Smooth muscle cell of the brain vasculature (primary cell): ENCODE data around the gene CC2D2B.
"Not testable (repeated sequence)": the region's sequence is repeated elsewhere in the genome, so short reads cannot be mapped to it uniquely, and the experiment has no call there.

ENCODE experiments used
- DNase-seq: peaks from one replicate; pipeline ENCODE4 v3.0.0-alpha.2; 2012; ENCODE audit warnings: low read depth, low spot score

Gene CC2D2B

DNA sequence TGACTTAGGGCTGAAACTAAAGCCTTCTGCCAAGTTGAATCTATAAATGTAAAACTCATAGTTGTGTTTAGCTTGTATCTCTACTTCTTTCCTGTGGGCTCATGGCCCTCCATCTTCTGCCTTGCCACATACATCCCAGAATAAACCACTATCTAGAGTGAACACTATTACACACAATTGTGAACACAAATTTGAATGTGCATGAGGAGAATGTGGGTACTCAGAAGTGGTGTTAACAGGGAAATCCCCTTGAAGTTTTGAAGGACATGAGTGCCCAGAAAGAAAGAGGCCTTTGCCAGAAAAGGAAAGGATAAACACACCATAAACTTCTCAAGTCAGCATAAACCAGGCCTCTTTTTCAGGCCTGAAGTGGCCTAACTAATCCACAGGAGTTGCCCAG, 115.4 kb downstream of the CC2D2B start:
- no peak for DNase-seq

DNA sequence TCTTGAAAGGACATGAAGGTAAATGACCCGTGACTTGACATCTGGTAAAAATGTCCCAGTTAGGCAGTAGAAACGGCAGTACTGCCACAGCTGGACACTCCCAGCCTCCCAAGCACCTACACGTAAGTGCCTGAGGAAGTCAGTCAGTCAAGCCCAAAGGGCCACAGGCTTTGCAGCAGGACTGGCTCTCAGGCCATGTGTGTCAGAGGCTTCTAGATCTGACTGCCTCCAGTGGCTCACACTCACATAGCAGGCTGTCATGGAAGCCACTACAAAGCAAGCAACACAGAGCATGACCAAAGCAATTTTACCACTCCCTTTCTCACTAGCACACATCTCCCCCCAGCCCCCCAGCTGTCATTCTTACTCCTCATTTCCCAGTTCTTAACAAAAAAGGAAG, 117.8 kb downstream of the CC2D2B start:
- no peak for DNase-seq

DNA sequence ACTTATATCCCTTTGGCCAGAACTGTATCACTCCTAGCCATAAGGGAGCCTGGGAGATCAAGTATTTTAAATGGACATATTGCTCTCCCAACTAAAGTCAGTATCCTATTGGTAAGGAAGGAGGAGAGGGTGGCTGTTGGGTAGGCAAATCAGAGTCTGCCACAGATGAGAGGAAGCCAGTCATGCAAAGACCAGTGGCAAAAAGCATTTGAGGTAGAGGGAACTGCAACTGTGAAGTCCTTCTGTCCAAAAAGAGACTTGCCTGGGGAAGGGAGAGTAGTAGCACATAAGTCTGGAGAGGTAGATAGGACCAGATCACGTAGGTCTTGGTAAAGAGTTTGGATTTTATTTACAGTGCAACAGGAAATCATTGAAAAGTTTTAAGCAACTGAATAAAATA, 126.8 kb downstream of the CC2D2B start:
- no peak for DNase-seq

DNA sequence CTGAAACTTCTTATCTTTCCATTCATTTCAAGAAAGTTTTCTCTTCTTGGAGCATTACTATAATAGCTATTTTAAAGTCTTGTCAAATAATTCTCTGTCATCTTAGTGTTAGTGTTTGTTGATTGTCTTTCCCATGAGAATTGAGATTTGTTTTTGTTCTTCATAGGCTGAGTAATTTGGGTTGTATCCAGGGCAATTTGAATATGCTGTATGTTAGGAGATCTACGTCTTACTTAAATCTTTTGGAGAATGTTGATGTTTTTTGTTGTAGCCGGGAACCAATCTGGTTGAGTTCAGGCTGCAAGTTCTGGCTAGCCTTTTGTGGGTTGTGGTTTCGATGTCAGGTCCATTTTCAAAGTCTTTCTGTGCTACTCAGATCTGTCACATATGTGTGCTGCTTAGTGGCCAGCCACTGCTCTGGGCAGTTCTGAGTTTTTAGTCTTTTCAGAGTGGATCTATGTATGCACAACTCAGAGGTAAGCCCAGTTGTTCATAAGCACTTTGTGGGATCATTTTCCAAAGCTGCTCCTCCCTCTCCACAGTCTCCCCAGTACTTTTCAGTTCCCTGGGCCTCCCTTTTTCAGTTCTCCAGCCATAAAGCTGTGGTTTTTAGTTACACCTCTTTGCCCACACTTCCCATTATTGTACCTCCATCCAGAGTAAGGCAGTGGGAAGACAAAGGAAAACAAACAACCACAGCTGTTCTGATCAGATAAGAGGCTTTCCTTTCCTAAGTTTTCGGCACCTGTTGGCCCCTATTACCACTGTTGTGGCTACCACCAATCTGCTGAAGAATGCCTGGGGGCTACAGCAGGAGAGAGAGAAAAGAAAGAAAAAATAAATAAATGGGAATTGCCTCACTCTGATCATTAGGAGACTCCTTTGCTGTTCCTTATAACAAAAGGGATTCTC, 131.0 kb downstream of the CC2D2B start:
- DNase-seq, result no peak

DNA sequence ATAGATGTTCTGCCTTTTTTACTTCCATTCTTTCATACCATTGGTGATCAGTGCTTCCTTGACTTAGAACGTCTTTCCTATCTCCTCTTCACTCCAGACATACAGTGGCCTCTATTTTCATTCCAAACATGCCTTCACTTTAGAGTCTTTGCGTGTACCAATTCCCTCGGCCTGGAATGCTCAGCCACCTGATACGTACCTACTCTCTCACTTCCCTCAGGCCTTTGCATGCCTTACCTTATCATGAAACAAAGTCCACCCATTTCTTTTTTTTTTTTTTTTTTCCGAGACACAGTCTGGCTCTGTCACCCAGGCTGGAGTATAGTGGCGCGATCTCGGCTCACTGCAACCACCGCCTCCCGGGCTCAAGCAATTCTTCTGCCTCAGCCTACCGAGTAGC, 133.4 kb downstream of the CC2D2B start:
- no peak for DNase-seq

DNA sequence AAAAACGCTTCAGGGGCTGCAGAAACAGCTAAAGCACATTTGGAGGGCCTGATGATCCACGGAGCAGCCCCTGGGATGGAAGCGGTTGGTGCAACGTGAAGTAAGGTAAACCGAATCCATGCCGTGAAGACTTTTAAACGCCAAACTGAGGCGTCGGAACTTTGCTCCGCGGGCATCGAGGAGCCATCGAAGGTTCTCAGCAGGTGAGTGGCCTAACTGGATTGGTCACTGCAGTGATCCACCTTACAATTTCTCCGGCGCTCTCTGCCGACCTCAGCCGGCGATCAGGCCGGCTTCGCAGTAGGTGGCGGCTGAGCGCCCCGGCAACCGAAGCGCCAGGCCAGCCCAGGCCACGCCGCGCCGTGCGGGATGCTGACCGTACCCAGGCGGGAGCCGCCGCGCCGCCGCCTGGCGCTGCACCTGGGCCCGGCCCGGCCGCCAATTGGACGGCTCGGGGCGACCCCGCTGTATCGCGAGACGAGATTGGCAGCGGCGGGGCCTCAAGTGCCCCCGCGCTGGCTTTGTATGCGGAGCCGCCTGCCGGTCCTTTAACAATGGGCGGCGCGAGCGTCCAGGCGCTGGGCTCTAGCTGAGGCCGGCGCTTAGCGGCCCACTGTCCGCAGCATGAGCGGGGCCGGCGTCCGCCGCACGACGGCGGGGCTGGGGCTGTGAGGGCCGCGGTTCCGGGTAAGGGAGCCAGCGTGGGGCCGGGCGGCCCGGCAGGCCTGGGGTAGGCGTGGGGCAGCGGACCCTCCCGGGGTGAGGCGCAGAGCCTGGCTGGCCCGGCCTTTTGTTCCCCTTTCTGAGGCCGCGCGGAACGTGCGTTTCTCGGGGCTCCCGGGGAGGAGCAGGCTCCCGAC, 135.5 kb downstream of the CC2D2B start, which contains the start of gene CCNJ:
CCNJ (plus strand) TSS at position 551 of the 860 bp plus-strand sequence. CDS start 811 bp downstream, outside the sequence.
- DNase-seq, result peak; percentile 61

DNA sequence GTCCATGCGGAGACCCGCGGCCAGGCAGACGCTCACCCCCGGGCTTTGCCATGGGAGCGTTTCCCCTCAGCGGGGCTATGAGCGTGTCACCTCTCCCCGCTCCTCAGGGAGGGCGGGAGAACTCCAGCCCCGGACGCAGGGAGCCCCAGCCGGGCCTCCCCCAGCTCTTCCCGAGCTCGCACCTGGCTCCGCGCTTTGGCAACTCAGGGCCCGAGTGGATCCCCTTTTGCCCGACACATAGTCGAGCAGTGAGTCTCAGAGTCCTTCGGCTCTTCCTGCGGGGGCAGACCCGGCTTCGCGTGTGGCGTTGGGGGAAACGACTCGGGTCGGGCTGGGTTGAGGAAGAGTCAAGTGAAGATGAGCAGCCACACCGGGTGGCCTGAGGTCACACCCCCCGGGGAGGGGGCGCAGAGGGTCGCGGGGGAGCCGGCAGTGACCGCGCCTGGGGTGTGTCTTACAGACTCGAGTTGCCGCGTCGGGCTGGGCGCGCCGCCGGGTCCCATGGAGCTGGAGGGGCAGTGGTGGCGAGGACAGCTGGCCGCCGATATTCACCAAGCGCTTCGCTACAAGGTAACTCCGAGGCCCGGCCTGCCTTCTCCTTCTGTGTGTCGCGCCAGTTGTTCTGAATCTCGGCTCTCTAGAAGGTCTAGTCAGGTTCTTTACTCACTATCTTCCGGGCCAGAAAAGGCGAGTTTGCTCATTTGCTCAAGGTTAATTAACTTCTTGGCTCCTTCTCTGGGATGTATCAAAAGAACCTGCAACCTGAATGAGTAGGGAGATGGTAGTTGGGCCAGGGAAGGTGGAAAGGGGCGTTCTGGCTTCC, 136.3 kb downstream of the CC2D2B start:
- no peak for DNase-seq

DNA sequence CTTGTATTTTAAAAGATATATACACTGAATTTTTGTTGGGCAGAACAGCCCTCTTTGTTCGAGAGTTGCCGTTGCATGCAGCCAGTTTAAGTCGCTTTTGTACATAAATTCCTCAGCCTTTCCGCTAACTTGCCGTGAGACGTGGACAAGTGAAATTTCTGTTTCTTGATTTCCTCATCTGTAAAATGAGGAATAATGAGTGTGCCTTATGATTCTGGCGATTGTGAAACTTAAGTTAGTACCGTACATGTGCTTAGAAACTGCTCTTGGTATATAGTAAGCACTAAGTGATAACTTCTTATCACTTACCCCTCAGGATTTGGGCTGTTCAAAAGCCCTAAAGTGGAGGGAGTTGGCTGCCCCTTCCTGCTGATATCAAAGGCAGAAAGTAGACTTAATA, 137.0 kb downstream of the CC2D2B start:
- DNase-seq, result no peak

DNA sequence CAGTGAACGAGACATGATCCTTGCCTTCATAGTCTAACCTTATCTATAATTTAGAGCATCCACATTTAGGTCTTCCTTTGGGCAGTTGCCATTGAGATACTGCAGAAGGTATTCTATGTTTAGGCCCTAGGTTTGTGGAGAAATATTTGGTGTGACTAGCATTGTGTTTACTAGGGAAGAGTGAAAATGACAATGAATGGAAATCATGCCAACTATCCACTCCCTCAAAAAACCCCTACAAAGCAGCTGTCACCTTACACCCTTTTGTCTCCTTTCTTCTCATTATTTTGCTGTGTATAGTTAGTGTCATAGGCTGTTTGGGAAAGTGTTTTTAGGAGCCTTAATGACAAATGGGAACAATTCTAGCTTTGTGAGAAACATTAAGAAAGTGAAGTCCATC, 138.8 kb downstream of the CC2D2B start:
- DNase-seq, result no peak

DNA sequence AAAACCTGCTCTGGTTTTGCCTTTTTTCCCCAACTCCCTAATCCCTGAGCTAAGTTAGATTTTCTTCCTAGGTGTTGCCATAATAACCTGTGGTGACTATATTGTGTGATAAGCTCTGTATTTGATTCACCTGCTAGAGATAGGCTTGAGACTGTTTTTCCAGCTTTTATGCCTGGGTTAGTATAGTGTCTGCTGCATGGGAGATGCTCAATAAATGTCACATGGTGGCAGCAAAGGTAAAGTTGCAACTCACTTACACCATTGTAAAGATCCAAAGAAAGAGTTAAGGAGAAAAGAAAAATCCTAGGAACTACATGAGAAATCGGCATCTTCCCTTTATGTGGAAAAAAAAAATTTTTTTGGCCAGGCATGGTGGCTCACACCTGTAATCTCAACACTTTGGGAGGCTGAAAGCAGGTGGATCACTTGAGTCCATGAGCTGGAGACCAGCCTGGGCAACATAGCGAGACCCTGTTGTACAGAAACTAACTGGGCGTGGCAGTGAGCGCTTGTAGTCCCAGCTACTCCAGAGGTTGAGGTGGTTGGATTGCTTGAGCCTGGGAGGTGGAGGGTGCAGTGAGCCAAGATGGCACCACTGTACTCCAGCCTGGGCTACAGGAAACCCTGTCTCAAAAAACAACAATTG, 139.4 kb downstream of the CC2D2B start:
- DNase-seq, result no peak

DNA sequence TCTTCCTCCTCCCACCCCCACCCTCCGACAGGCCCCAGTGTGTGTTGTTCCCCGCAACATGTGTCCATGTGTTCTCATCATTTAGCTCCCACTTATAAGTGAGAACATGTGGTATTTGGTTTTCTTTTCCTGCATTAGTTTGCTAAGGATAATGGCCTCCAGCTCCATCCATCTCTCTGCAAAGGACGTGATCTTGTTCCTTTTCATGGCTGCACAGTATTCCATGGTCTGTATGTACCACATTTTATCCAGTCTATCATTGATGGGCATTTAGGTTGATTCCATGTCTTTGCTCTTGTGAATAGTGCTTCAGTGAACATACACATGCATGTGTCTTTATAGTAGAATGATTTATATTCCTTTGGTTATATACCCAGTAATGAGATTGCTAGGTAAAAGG, 140.2 kb downstream of the CC2D2B start:
- not testable (repeated sequence) for DNase-seq

DNA sequence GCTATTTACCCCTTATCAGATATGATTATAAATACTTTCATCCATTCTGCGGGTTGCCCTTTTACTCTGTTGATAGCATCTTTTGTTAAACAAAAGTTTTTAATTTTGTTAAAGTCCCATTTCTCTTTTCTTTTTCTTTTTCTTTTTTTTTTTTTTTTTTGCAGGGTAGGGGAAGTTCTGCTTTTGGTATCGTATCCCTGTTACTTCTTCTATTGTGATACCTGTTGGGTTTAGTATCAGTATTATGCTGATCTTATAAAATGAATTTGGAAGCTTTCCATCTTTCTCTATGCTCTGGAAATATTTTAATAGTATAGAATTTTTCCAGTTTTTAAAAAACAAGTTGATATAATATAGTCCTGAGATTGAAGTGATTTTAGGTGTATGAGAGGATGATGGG, 141.6 kb downstream of the CC2D2B start:
- no peak for DNase-seq

DNA sequence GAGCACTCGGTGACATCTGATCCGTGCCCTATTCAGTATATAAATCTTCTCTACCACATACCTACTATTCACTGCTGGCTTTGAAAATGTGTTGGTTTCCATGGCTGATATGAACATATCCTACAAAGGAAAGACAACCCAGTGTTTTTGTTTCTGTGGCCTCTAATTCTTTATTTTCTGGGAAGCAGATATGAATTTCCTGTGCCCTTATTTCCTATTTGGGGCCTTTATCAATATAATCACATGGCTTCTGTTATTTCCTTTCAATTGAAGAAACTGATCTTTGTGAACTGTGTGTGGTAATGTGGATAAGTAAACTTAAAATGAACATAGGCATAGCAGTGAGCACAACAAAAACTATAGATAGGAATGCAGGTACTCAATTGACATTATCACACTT, 146.2 kb downstream of the CC2D2B start:
- DNase-seq, result no peak

DNA sequence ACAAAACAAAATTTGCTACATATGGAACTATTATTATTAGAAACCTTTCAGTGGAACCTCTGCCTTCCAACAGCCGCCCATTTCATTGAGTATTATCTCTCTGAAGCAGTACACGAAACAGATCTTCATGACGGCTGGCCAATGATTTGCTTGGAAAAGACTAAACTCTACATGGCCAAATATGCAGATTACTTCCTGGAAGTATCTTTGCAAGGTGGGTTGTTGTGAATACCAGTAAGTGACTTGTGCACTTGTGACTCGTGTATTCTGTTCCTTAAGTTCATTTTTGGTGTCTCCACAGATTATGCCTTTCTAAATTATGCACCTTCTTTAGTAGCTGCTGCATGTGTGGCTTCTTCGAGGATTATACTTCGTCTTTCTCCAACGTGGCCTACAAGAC, 149.0 kb downstream of the CC2D2B start:
- no peak for DNase-seq

DNA sequence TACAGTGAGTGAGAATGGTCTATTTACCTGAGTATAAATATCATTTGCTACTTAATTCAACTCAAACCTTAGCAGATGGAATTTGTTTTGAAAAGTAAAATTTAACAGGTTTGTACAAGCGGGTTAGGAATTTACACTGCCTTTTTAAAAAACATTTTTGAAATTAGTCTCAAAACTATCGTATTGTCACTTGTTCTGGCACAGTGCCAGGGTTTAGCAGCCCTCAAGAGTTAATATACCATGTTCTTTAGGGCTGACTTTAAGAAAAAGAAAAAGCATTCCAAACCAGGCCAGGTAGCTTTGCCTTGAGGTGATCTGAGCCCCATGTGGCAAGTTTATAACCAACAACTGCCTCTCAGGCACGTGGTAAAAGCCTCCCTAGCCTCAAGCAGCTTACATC, 153.5 kb downstream of the CC2D2B start:
- DNase-seq, result no peak

DNA sequence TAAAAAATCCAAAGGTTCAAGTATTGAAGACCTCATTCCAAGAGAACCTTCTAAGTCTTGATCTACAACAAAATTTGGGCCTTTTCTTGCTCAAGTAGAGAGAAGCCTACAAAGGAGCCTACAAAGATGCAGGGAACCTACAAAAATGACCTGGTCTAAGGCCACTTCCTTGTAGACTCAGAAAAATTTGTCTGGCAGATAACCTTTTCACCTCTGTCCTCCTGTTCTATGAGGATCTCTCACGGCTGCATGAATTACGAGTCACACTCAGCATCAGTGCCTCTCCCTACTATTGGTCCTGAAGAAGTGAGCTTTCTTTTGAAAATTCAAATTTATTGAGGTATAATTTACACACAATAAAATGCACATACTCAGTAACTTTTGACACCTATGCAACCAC, 164.9 kb downstream of the CC2D2B start:
- no peak for DNase-seq

DNA sequence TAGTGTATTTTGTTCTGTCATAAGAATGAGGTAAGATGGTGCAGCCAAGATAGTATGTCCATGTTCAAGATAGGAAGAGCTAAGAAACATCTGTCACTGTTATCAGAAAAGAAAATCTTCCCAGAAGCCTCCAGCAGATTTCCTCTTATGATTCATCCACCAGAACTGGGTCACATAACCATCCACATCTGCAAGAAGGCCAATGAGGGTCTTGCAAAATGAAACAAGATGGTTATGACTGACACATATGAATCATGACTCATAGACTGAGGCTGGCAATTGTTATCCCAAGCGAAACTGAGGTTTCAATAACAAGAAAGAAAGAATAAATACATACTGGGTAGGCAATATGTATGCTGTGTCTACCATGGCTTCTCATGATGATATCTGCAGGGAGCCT, 165.9 kb downstream of the CC2D2B start:
- no peak for DNase-seq

DNA sequence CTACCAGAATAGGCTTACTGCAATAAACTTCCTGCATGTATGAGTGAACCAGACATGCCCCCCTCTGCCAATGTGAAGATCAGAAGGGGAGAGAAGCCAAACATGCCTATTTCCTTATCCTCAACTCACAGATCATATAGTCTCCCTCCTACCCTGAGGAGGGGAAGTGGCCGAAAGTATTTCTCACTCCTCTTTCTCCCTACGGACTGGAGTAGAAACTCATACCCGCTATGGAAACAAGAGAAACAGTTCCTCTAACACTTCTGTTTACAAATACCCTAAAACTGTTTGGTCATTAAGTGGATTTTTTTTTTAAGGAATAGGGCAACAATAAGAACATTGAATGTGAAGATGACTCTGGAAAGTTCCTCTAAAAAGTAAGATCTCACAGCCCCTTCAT, 167.0 kb downstream of the CC2D2B start:
- DNase-seq, result no peak

DNA sequence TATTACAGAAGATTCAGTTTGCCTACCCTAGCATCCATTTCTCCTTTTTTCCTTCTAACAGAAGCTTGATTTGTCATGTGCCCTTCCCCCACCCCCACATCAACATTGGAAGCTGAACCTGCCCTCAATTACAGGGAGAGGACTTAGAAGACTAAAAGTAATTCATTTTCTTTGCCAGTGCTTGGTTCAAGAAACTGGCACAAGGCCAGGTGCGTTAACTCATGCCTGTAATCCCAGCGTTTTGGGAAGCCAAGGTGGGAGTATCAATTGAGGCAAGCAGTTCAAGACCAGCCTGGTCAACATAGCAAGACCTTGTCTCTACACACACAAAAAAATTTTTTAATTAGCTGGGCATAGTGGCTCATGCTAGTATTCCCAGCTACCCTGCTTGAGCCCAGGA, 168.2 kb downstream of the CC2D2B start:
- DNase-seq, result no peak

DNA sequence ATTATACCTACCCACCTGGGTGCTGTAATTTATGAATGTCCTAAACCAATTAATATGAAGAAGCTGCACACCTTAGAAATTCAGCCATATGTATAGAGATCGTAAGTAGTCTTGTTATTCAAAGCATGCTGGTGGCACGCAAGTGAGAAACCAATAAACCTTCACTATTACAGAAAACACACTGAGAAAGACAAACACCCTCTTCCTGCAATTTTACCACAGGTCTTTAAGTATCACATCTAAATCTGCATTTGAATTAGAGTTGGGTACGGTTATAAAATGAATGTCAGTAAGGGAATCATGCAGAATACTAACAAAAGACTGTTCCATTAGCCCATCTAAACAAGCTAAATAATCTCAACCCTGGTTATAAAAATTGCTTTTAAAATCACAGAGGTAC, 169.4 kb downstream of the CC2D2B start:
- no peak for DNase-seq

DNA sequence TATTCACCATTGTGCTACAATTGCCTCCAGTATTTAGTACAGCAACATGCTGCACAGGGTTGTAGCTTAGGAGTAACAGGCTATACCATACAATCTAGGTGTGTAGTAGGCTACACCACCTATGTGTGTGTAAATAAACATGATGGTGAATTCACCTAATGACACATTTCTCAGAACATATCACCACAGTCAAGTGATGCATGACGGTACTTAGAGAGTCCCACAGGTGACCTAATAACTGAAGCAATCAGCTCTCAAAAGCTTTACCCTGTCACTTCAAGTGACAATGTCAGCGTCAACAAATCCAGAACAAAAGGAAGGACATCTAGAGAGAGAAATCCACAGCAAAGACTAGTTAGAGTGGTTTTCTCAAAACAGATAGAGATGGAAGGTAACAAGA, 174.4 kb downstream of the CC2D2B start:
- DNase-seq, result no peak
